Measurements from ENCODE around the gene AAMP.
"Not testable (repeated sequence)": the region's sequence is repeated elsewhere in the genome, so short reads cannot be mapped to it uniquely, and the experiment has no call there.

The AAMP gene

DNA sequence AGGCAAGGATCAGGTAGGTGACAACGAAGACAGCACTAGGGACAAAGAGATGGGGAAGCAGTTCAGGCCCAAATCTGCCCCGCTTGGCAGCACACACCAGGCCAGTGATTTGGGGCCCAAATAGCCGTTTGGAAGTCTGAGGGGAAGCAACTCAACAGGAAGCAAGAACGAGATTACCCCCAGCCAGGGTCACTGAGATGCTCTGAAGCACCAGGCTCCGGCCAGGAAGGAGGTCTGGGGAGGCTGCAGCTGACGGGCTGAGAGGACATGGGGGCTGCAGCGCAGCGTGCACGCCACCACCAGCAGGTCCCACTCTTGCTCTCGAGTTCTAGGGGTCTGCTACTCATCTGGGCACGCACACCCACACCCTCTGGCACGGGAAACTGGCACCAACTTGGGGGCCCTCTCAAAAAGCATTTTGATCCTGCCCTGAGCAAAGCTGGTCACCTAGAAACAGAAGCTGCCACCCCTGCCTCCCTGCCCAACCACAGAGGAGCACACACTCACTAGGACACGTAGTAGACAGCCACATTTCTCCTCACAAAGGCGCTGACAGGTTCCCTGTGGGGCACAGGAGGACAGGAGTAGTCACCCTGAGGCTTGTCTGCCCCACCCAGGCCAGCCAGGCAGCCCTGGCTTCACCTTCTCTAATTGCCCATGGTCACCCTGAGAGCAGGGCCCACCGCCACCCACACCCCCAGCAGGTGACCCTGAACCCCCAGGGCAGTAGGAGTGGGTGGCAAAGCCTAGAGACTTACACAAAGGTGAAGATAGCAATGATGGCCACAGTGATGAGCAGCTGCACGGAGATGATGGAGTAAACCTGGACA, 8.8 kb upstream of the AAMP start:
- H3K4me3 ChIP-seq (ENCODE audit: low read depth, low read length), result no peak overlapping the region
- no peak for DNase-seq (ENCODE audit: low read depth)

DNA sequence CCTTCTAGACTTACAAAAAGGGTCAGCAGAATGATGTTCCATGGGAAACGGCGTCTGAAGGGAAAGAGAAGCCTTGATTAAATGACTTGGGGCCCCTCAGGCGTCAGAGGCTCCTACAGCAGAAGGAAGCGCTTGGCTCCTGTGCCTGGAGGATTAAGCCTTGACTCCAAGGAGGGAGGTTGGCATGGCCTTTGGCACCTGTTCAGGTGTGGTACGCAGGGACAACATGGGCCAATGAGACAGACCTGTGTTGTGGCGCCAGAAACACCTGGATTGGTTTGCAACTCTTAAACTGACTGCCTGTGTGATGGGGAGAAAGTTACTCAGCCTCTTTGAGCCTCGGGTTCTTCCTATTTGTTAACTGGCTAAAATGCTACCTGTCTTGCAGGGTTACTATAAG, 8.0 kb upstream of the AAMP start:
- DNase-seq (ENCODE audit: low read depth), result no peak
- no peak overlapping the region for H3K4me3 ChIP-seq (ENCODE audit: low read depth, low read length)

DNA sequence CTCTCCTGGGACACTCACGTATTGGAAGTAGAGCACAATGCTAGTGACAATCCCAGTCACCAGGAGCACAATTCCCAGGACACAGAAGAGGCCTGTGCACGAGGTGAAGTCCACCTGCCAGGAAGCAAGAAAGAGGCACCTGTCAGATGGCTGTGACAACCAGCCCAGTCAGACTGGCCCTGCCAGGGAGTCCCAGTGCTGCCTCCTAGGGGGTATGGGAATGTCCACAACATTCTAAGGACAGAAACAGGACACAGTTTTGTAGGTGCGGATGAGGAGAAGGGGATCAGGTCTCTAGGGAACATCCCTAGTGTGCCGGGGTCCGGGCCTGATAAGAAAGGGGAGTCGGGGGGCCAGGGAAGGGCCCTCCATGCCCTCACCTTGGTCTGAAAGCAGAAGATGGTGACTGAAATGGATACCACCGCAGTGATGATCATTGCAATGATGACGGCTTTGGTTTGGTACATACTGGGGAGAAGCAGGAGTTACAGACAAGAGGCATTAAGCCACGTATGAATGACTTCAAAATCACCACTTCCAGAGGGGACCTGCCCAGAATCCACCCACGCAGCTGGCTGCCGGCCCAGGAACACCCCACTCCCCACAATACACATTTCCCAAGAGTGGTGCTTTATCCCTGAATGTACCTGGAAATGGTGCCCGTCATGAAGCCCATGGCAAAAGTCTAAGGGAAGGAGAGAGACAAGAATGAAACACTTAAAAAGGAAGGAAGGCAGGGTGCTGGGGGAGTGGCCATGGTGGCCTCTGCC, 7.2 kb upstream of the AAMP start:
- DNase-seq (ENCODE audit: low read depth), result no peak
- H3K4me3 ChIP-seq (ENCODE audit: low read depth, low read length), result no peak overlapping the region

DNA sequence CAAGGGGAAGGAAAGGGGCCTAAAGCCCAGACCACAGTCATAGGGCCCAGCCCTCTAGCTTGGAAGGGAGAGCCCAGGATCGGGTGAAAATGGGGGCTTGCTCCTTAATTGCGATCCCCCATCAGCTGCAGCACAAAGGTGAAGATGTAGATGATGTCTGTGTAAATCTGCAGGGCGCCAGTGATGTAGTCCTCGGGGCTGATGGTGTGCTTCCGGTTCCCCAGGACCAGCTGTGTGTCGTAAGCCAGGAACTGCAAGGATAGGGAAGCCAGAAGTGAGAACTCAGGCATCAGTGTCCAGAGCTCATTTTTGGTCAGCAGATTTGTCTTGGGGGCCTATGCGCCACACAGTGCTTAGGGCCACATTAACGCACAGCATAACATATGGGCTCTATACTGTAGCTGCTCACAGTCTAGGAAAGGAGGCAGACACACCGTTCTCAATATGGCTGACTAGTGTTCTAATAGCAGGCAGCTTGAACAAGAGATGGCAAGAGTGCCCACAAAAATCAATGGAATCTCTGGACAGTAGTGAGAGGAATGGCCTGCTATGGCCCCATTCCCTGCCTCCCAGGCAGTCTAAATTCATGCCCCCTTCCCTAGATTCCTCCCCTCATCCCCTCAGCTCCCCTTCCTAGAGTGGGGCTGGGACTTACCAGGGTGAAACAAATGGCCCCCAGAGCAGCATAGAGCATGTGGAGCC, 5.6 kb upstream of the AAMP start:
- H3K4me3 ChIP-seq (ENCODE audit: low read depth, low read length), result no peak overlapping the region
- DNase-seq (ENCODE audit: low read depth), result no peak

DNA sequence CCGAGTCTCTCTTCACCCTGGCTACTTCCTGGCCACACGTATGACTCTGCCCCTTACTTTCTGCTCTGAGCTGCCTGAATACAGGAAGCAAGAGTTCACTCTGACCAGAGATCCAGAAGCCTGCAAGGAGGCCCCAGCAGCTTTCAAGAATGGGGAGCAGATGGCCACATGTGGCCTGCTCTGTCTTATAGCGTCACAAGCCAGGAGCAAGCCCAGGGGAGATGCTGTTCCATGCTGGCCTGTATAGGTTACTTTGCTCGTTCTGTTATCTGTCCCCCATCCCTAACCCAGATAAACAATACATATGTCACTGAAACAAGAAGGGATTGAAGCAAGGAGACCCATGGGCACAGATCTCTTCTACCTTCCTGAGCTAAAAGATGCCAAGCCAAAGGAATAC, 4.6 kb upstream of the AAMP start:
- DNase-seq (ENCODE audit: low read depth), result no peak
- no peak overlapping the region for H3K4me3 ChIP-seq (ENCODE audit: low read depth, low read length)

DNA sequence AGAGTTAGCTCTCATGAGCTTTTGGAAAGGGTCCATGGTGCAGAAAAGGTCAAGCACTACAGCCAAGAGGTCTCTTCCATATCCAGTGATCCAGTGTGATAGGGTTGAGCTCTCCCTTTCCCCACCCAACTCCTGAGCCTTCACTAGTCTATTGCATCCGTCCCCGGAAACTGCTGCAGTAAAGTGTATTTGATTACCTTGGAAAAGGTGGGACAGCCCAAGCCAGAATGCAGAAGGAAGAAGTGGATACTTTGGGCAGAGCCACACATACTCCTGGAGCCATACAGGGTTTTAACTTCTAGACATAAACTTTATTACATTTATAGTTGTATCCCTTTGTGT, 3.9 kb upstream of the AAMP start:
- DNase-seq (ENCODE audit: low read depth), result no peak
- no peak overlapping the region for H3K4me3 ChIP-seq (ENCODE audit: low read depth, low read length)

DNA sequence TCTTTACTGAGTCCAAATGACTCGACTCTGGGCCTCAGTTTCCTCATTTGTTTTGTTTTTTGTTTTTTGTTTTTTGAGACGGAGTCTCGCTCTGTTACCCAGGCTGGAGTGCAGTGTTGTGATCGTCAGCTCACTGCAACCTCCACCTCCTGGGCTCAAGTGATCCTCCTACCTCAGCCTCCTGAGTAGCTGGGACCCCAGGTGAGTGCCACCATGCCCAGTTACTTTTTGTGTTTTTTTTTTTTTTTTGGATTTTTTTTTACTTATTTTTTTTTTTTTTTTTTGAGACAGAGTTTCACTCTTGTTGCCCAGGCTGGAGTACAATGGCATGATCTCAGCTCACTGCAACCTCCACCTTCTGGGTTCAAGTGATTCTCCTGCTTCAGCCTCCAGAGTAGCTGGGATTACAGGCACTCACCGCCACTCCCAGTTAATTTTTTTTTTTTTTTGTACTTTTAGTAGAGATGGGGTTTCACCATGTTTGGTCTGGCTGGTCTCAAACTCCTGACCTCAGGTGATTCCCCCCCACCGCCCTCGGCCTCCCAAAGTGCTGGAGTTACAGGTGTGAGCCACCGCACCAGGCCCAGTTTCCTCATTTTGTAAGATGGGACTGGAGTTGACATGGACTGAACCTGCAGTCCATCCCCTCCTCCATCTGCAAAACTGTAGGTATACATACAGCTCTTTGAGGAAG, 3.4 kb upstream of the AAMP start:
- not testable (repeated sequence) for H3K4me3 ChIP-seq (ENCODE audit: low read depth, low read length); DNase-seq (ENCODE audit: low read depth)

DNA sequence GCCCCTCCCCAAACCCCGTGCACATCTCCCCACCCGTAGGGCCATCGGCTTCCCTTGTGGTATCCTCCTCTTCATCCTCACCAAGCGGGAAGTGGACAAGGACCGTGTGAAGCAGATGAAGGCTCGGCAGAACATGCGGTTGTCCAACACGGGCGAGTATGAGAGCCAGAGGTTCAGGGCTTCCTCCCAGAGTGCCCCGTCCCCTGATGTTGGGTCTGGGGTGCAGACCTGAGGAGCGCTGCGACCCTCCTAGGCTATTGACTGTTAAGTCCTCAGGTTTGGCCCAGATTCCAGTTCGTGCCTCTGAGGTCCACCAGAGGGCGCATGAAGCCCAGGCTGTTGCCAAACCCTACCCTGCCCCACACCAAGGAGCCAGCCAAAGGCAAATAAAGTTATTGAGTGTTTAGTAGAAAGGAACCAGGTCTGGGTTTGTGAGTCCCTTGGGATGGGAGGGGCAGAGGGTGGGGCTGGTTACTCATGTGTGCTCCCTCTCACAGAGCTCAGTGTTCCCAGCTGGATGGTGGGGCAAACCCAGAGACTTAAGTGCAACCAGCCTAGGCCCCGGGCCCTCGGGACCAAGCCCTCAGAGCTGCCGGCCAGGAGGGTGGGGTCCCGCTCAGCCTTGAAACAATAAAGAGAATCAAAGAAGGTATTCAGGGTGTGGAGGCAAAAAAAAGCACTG, 2.7 kb upstream of the AAMP start:
- DNase-seq (ENCODE audit: low read depth), result peak; percentile 89
- H3K4me3 ChIP-seq (ENCODE audit: low read depth, low read length), result no peak overlapping the region

DNA sequence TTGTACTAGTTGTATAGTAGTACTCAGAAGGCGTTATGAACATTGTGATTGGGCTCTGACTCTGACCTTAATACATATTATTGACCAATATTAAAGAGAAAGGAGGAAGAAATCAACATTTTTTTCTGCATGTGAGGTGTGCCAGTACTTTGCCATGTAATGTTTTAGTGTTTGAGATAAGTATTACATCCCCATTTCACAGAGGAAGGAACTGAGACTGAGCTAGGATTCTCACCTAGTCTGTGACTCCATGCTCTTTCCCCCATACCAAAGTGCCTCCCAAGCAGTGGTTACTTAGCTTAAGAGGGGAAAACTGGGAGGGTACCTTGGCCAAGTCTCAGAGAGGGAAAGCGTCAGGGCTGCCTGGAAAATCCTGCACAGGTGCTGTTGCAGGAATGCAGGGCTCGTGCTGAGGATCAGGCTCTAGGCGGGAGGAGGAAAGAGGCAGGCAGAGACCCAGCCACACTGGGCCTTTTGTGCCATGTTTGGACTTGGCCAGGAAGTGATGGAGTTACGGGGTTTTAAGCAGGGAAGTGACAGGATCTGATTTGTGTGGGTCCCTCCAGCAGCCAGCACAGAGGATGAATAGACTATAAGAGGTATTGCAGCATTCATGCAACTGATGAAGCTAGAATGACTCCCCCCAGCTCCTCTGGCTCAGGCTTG, 2.1 kb upstream of the AAMP start:
- DNase-seq (ENCODE audit: low read depth), result no peak
- no peak overlapping the region for H3K4me3 ChIP-seq (ENCODE audit: low read depth, low read length)

DNA sequence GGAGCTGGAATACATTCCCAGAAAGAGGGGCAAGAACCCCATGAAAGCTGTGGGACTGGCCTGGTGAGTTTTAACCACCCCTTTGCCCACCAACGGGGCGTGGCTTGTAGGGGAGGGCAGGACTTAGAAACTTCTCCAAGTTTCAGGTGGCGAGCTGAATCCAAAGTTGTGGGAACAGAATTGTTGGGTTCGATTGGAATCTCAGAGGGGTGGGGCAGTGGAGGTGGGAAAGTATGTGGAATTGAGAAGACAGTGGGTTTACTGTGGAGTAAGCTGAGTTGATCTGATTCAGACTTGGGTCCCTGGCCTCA, 1.5 kb upstream of the AAMP start:
- no peak for DNase-seq (ENCODE audit: low read depth)
- peak overlapping the region; percentile 71 for H3K4me3 ChIP-seq (ENCODE audit: low read depth, low read length)

DNA sequence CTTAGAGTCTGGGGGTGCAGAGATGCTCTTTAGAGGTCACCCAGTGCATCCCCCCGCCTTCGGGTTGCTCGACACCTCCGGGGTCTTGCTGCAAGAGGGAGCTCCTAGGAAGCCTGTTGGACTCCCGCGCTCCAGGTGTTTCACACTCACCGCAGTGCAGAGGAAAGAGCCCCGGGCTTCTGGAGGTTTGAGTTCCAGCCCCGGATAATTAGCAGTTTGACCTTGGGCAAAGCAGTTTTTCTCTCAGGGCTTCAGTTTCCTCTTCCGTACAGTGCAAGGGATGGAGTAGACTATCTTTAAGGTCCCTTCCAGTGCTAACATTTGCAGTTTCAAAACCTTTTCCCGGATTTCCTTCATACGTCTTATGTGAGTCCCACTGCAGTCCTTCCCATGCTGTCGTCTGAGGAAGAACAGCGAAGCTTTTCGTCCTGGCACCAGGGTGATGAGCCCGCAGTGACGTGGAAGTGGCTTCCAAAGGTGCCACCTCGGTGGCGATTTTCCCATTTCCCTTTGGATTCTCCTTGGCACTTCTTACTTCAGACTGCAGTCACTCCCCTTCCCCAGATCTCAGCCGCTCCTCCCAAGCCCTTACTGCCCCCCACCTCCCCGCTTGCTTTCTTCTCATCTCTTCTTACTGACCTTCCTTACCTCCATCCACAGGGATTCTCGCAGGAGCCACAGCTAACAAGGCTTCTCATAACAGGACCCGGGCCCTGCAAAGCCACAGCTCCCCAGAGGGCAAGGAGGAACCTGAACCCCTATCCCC, 967 bp upstream of the AAMP start:
- no peak for DNase-seq (ENCODE audit: low read depth)

DNA sequence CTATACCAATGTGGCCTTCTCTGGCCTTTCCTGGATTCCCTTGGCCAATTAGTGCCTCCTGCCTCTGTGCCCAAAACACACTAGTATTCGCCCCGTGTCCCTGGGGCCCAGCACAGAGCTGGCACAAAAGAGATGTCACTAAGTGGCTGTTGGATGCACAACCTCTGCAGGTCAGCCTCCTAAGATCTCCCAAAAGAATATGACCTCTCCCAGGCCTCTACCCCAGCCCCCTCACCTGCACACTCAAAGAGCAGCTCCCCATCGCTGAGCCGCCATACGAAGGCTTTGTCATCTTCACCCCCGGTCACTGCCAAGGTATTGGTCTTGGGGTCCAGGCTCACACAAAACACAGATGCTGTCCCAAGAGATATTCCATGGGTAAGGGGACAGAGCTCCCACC, 2.7 kb downstream of the AAMP start:
- DNase-seq (ENCODE audit: low read depth), result no peak

More for the DNA sequence above, 967 bp upstream of the AAMP start:
- H3K4me3 ChIP-seq (ENCODE audit: low read depth, low read length), result peak overlapping the region; percentile 71

DNA sequence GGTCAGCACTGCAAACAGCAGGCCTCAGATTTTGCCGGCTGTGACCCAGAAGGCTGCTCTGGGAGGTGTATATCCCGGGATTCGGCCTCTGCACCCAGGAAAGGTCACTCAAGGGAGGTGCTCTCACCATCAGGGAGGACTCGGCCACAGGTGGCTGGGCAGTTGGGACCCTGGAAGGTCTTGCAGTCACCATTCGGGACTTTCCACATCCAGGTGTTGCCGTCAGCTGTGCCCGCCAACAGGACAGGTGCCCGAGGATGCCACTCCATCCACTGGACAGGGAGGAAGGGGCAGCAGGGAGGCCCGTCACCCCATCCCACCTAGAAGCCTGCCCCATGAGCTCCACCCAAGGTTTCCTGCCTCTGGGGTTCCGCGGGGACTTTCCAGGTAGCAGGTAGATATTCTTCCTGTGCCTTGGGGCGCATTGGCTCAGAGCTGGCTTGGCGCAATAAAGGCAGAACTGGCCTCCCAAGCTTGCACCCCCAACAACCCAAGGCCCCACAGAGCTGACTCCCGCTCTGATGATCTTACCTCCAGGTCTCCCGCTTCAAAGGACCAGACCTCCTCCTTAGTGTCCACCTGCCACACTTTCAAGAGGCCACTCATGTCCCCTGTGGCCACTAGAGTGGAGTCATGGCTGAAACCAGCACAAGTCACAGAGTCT, 3.5 kb downstream of the AAMP start:
- no peak for DNase-seq (ENCODE audit: low read depth)
- no peak overlapping the region for H3K4me3 ChIP-seq (ENCODE audit: low read depth, low read length)

More for the DNA sequence above, 2.7 kb downstream of the AAMP start:
- H3K4me3 ChIP-seq (ENCODE audit: low read depth, low read length), result no peak overlapping the region

DNA sequence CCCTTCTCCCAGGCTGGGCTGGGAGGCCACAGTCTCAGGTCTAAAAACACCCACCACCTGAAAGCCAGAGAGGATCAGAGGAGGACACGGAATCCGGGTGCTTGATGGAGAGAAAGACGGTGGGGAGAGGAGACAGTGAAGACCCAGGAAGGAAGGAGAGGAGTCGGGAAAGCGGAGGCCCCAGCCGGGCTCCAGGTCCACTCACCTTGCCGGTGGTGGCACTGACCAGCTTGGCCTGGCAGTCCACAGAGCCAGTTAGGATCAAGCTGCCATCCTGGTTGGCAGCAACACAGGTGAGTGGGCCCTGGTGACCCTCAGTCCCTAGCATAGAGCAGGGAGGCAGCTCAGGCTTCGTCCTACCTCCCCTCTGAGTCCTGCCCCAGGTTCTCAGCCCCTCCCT, 4.3 kb downstream of the AAMP start:
- DNase-seq (ENCODE audit: low read depth), result no peak
- no peak overlapping the region for H3K4me3 ChIP-seq (ENCODE audit: low read depth, low read length)

DNA sequence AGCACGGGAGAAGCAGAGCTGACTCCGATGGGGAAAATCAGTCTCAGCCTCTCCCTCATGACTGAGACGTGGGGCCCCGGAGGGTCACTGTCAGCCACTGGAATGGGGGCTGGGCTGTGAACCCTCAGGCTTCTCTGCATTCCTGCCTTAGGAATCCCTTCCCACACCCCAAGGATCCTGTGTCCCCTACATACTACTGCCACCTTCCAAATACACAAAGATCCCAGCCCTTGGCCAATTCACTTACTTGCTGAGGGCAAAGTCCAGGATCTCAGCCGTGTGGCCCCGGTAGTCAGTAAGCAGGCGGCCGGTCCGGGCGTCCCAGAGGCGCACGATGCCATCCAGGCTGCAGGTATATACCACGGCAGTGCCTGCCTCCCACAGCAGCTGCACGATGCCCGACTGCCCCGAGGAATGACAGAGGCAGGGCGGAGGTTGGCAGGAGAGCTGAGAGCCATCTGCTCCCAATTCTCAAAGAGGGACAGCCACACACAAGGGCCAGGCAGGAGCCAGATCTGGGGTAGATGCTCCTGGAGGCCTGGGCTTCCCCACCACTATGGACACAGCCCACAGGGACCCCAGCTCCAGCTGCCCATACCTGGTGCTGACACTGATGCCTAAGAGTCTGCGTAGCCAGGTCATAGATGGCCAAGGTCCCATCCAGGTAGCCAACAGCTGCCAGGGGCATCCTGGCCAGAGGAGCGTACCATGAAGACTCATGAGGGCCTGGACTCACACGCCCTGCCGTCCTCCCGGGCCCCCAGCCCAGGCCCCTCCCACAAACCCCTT, 5.0 kb downstream of the AAMP start:
- H3K4me3 ChIP-seq (ENCODE audit: low read depth, low read length), result no peak overlapping the region
- no peak for DNase-seq (ENCODE audit: low read depth)

DNA sequence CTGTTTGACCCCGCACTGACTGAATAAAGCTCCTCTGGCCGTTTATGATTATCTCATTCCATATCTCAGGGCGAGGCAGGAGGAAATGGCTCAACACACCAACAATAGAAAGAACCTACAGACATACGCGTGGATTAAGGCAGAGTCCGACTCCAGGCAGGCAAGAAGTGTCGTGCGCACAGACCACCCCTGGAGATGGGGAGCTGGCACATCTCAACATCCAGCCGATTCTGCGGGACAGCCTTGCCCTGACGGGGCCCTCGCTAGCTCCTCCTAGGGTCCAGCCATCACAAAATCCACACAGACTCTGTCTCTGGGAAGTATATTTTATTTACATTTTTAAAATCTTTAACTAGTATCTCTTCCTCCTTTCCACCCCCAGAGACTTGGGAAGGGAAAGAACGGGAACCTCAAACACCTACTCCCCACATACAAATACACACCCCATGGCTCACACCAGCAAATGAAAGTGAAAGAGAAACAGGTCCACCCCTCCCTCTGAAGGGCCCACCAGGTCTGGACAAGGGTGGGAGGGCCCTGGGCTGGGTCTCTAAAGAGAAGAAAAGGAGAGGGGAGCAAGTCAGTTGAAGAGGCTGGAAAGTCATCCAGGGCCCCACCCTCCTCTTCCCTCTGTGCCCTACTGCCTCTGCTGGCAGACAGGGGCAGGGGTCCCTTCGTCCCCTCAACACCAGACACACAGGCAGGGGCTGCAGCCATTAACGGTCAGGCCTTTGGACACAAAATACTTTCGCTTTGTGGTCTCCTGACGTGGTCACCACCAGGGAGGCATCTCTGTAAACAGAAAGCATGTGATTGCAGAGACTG, 5.9 kb downstream of the AAMP start:
- no peak overlapping the region for H3K4me3 ChIP-seq (ENCODE audit: low read depth, low read length)
- no peak for DNase-seq (ENCODE audit: low read depth)

Measured in skeletal muscle cell (primary cell).